ENCODE data around the gene TLCD1. TPM values are rescaled to one million over a fixed set of nuclear protein-coding genes. Genes with fewer than 3 reads are reported as not detected.

The TLCD1 gene, protein sequence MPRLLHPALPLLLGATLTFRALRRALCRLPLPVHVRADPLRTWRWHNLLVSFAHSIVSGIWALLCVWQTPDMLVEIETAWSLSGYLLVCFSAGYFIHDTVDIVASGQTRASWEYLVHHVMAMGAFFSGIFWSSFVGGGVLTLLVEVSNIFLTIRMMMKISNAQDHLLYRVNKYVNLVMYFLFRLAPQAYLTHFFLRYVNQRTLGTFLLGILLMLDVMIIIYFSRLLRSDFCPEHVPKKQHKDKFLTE
- total RNA-seq (2021; fragmentation: NEBNext Ultra II Directional; extraction: Animal tissue kit (Norgen Biotek cat#: 25700)): 10 to 100 TPM in 4 of 6 experiments, 1 to 10 TPM in 2; 8.0 to 14.6 (median 11.3) TPM
- long read RNA-seq, transcript TLCD1-201 (4 exons, 1,017 nt): major isoform, 6 of 7 reads
- long read RNA-seq, partial matches to known transcripts: 0 of 7 reads
- long read RNA-seq, other reads (novel, unspliced or antisense): 1 of 7 reads

- Mint-ChIP-seq H3K27me3 (ENCODE audit: insufficient read depth) (peaks cover 19% of the 10 kb centered on the region), H3K4me1 (ENCODE audit: low read depth) (peaks cover 58% of the 10 kb centered on the region), H3K27ac (peak within 1 kb of the TSS; percentile 96), H3K36me3 (ENCODE audit: low read depth) (peaks cover 21% of the 10 kb centered on the region), H3K4me3 (peak within 1 kb of the TSS; percentile 95), H3K9me3 (no peaks in the 10 kb centered on the region)
- peak; percentile 37 for DNase-seq
- TF ChIP-seq, protein P1, sequence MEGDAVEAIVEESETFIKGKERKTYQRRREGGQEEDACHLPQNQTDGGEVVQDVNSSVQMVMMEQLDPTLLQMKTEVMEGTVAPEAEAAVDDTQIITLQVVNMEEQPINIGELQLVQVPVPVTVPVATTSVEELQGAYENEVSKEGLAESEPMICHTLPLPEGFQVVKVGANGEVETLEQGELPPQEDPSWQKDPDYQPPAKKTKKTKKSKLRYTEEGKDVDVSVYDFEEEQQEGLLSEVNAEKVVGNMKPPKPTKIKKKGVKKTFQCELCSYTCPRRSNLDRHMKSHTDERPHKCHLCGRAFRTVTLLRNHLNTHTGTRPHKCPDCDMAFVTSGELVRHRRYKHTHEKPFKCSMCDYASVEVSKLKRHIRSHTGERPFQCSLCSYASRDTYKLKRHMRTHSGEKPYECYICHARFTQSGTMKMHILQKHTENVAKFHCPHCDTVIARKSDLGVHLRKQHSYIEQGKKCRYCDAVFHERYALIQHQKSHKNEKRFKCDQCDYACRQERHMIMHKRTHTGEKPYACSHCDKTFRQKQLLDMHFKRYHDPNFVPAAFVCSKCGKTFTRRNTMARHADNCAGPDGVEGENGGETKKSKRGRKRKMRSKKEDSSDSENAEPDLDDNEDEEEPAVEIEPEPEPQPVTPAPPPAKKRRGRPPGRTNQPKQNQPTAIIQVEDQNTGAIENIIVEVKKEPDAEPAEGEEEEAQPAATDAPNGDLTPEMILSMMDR (IDR thresholded peaks at IDR 0.05): no peak
Measured at GRCh38 chr17:28726226-28726626, at the start of gene TLCD1. TLCD1 (minus strand) TSS chr17:28726233; CDS start chr17:28726097, 136 bp downstream.

DNA sequence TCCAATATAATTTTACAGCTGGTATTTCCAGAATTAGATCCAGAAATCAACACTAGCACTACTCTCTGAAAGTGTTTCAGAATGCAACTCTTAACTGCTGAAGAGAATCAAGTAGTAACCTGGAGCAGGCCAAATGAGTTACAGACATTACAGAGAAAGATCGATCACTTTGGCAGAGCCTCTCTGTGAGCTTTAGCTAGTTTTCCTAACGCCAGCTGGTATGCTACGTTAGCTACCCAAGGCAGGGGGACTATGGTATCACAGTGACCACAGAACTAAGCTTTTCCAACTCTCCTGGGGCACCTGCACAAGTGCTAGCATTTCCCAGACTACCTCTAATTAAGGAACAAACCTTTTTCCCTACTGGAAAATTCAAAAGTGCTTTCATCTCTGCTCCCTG is 48.2 kb upstream of the TLCD1 start:
- DNase-seq: no peak
- peaks cover 2% of the 10 kb centered on the region; the same call in 1 of the 2 replicates for H3K27me3 Mint-ChIP-seq (ENCODE audit: insufficient read depth)
- no peak overlapping the region for H3K4me3 Mint-ChIP-seq
- no peaks in the 10 kb centered on the region for H3K9me3 Mint-ChIP-seq
- H3K4me1 Mint-ChIP-seq (ENCODE audit: low read depth): peaks cover 17% of the 10 kb centered on the region
- no peak overlapping the region for H3K27ac Mint-ChIP-seq
- peaks cover 4% of the 10 kb centered on the region for H3K36me3 Mint-ChIP-seq (ENCODE audit: low read depth)
- TF ChIP-seq, protein P1 (IDR thresholded peaks at IDR 0.05): no peak

- H3K9me3 Mint-ChIP-seq: no peaks in the 10 kb centered on the region
- no peak for DNase-seq
- TF ChIP-seq, protein P1 (IDR thresholded peaks at IDR 0.05): no peak
- no peaks in the 10 kb centered on the region; the same call in 1 of the 2 replicates for H3K36me3 Mint-ChIP-seq (ENCODE audit: low read depth)
- H3K27ac Mint-ChIP-seq: no peak overlapping the region
- H3K4me3 Mint-ChIP-seq: no peak overlapping the region
- peaks cover 17% of the 10 kb centered on the region for H3K4me1 Mint-ChIP-seq (ENCODE audit: low read depth)
- H3K27me3 Mint-ChIP-seq (ENCODE audit: insufficient read depth): peaks cover 2% of the 10 kb centered on the region; the same call in 1 of the 2 replicates
Measured at GRCh38 chr17:28773736-28774135, 47.7 kb upstream of the TLCD1 start.

DNA sequence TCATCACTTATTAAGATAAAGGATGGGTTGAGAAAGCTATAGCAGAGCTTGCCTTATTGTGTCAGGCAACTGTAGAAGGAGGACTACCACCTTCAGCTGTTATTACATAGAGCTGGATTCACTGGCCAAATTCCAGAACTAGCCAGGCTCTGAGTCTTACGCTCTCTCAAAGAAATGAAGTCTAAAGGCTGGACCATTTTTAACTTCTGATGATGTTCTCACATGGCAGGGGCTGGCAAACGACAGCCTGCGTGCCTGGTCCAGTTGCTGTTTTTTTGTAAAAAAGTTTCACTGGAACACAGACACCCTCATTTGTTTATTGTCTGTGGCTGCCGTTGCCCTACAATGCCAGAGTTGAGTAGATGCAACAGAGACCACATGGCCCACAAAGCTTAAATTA is 39.0 kb upstream of the TLCD1 start:
- no peaks in the 10 kb centered on the region for H3K9me3 Mint-ChIP-seq
- no peak for DNase-seq
- peaks cover 20% of the 10 kb centered on the region for H3K4me1 Mint-ChIP-seq (ENCODE audit: low read depth)
- H3K36me3 Mint-ChIP-seq (ENCODE audit: low read depth): no peaks in the 10 kb centered on the region; the same call in 1 of the 2 replicates
- no peak overlapping the region for H3K4me3 Mint-ChIP-seq
- H3K27ac Mint-ChIP-seq: no peak overlapping the region
- peaks cover 2% of the 10 kb centered on the region for H3K27me3 Mint-ChIP-seq (ENCODE audit: insufficient read depth)
- TF ChIP-seq, protein P1 (IDR thresholded peaks at IDR 0.05): no peak

- Mint-ChIP-seq H3K4me3 (no peak overlapping the region), H3K27me3 (ENCODE audit: insufficient read depth) (no peaks in the 10 kb centered on the region; the same call in 1 of the 2 replicates)
- TF ChIP-seq, protein P1 (IDR thresholded peaks at IDR 0.05): peak; percentile 98
Measured at GRCh38 chr17:28763804-28764266, 37.8 kb upstream of the TLCD1 start.

More at GRCh38 chr17:28763804-28764266, 37.8 kb upstream of the TLCD1 start:
- Mint-ChIP-seq H3K36me3 (ENCODE audit: low read depth) (peaks cover 8% of the 10 kb centered on the region; the same call in 1 of the 2 replicates), H3K4me1 (ENCODE audit: low read depth) (peaks cover 20% of the 10 kb centered on the region), H3K27ac (peak overlapping the region; percentile 11; the same call in 1 of the 2 replicates), H3K9me3 (no peaks in the 10 kb centered on the region)
- DNase-seq: peak; percentile 72
